ENCODE measurements around the gene GTSF1L. TPM values are rescaled to one million over a fixed set of nuclear protein-coding genes. Genes with fewer than 3 reads are reported as not detected.

Gene GTSF1L
- total and polyA plus RNA-seq, 2 of the 4 experiments (the other 2 are of a cell fraction) = not detected

DNA sequence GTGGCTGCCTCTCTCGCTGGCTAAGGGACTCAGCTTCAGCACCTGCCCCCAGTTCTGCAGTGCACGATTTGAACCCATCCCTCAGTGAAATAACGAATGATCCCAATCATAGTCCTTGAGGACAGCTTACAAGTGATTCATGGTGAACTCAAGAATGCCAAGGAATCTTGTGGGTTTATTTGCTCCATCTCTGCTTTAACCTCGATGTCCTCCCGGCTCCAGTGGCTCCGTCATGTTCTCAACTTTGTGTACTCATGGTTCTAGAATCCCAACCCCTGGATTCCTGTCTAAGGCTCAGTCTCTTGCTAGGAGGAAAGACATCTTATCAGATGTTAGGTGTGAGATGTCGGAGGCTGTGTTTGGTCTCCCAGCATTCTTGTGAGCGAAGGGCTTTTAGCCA, 29.0 kb upstream of the GTSF1L start:
- intact Hi-C loops (cut with micrococcal nuclease) = no loop called here
- POLR2A ChIA-PET (ENCODE audit: unreplicated experiment) = interaction anchor here (0.8 kb wide), 1 partner anchor 139 kb away, joined by 3 read pairs; no protein-coding TSS in a partner anchor
- WGBS, 2 experiments (ENCODE audit: extremely low coverage in 2 of 2, insufficient read length in 1 of 2) = 56% methylated on average over 5 of the region's 8 CpGs; no CpG with 5 or more reads in 1 of the 2 experiments

More for the DNA sequence above, 29.0 kb upstream of the GTSF1L start:
- H2BK120ac ChIP-seq (ENCODE audit: low read depth, low read length) = peak overlapping the region; percentile 97
- CTCF ChIA-PET = interaction anchor here (0.5 kb wide), 1 partner anchor 184 kb away, joined by 3 read pairs; no protein-coding TSS in a partner anchor
- peak overlapping the region; percentile 92 for H2BK5ac ChIP-seq (ENCODE audit: low read depth, low read length, poor library complexity, severe bottlenecking)
- TF ChIP-seq, protein P1, sequence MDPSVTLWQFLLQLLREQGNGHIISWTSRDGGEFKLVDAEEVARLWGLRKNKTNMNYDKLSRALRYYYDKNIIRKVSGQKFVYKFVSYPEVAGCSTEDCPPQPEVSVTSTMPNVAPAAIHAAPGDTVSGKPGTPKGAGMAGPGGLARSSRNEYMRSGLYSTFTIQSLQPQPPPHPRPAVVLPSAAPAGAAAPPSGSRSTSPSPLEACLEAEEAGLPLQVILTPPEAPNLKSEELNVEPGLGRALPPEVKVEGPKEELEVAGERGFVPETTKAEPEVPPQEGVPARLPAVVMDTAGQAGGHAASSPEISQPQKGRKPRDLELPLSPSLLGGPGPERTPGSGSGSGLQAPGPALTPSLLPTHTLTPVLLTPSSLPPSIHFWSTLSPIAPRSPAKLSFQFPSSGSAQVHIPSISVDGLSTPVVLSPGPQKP (IDR thresholded peaks at IDR 0.05; ENCODE audit: borderline replicate concordance, low read depth, low read length) = no peak
- TF ChIP-seq BHLHE40 (IDR thresholded peaks at IDR 0.05; ENCODE audit: low read depth, low read length) (no peak), CHD1 (IDR thresholded peaks at IDR 0.05; ENCODE audit: low read depth, low read length) (no peak), MXI1 (IDR thresholded peaks at IDR 0.05; ENCODE audit: borderline replicate concordance, low read depth, low read length) (no peak), RCOR1 (IDR thresholded peaks at IDR 0.05; ENCODE audit: insufficient replicate concordance, low read length) (no peak), RFX5 (IDR thresholded peaks at IDR 0.05; ENCODE audit: low read depth, low read length) (no peak), CEBPB (IDR thresholded peaks at IDR 0.05; ENCODE audit: low read depth, low read length) (no peak), MAZ (IDR thresholded peaks at IDR 0.05; ENCODE audit: borderline replicate concordance, low read depth, low read length) (no peak), NFE2L2 (IDR thresholded peaks at IDR 0.05; ENCODE audit: low read depth, low read length) (no peak), SMC3 (IDR thresholded peaks at IDR 0.05; ENCODE audit: low read depth, low read length) (no peak), MAFK (IDR thresholded peaks at IDR 0.05; ENCODE audit: low read depth, low read length) (no peak), POLR2A (IDR thresholded peaks at IDR 0.05; ENCODE audit: low read depth, low read length) (no peak)
- TF ChIP-seq, protein P2, sequence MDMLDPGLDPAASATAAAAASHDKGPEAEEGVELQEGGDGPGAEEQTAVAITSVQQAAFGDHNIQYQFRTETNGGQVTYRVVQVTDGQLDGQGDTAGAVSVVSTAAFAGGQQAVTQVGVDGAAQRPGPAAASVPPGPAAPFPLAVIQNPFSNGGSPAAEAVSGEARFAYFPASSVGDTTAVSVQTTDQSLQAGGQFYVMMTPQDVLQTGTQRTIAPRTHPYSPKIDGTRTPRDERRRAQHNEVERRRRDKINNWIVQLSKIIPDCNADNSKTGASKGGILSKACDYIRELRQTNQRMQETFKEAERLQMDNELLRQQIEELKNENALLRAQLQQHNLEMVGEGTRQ (IDR thresholded peaks at IDR 0.05; ENCODE audit: low read depth, low read length) = no peak
- dilution Hi-C loops (cut with HindIII; ENCODE audit: low sequenced_read_pairs, unreplicated experiment) (no loop called here), in situ Hi-C loops (cut with MboI; ENCODE audit: low sequenced_read_pairs) (loop anchor here (10.0 kb wide), 1 partner anchor 159 kb away; the partner anchor contains the start of gene TOX2)
- peak overlapping the region; percentile 90 for H2BK20ac ChIP-seq (ENCODE audit: low read depth, low read length)
- H3K18ac ChIP-seq (ENCODE audit: low read depth, low read length) = peak overlapping the region; percentile 61; the same call in 1 of the 2 replicates
- peak; percentile 4; the same call in 1 of the 2 replicates for ATAC-seq (ENCODE audit: low read depth)
- peak overlapping the region; percentile 7 for H2AK9ac ChIP-seq (replicated peaks; ENCODE audit: low read depth, low read length, poor library complexity)
- H4K20me1 ChIP-seq (ENCODE audit: insufficient read depth, low read length) = no peaks in the 10 kb centered on the region
- peak overlapping the region; percentile 45; the same call in 1 of the 2 replicates for H4K5ac ChIP-seq (ENCODE audit: low read depth, low read length)
- peak overlapping the region; percentile 50; the same call in 1 of the 2 replicates for H3K56ac ChIP-seq (ENCODE audit: extremely low read depth, insufficient read depth, low read length)
- peaks cover 24% of the 10 kb centered on the region for H3K9me1 ChIP-seq (ENCODE audit: insufficient read depth, low read length)
- H4K8ac ChIP-seq (ENCODE audit: low read depth in 2 of 2, low read length in 2 of 2) = peak overlapping the region; percentile 44 to 89; a peak in 3 of 4 replicates
- H3K79me1 ChIP-seq (ENCODE audit: low read depth in 1 of 2, low read length in 2 of 2) = peaks cover 0 to 5% of the 10 kb centered on the region in 2 experiments; a peak in 1 of 4 replicates
- no peak overlapping the region for H3K9ac ChIP-seq (ENCODE audit: low read depth, low read length)
- H3K4ac ChIP-seq (ENCODE audit: low read depth, low read length) = peak overlapping the region; percentile 89
- no peaks in the 10 kb centered on the region for H3K36me3 ChIP-seq (ENCODE audit: control insufficient read depth, insufficient read depth, low read length)
- peak overlapping the region; percentile 93; the same call in 1 of the 2 replicates for H2AK5ac ChIP-seq (ENCODE audit: low read depth, low read length)
- H4K91ac ChIP-seq (ENCODE audit: insufficient read depth, low read depth, low read length) = peak overlapping the region; percentile 92
- H3K27ac ChIP-seq (ENCODE audit: insufficient read depth, low read length) = peak overlapping the region; percentile 27
- H3K4me3 ChIP-seq (ENCODE audit: insufficient read depth, low read depth, low read length) = no peak overlapping the region
- no TSS peak for BruUV-seq (replicated peaks)
- H3K4me1 ChIP-seq (ENCODE audit: control insufficient read depth, insufficient read depth, low read length) = peaks cover 19% of the 10 kb centered on the region
- peak overlapping the region; percentile 80; the same call in 2 of the 3 replicates for H2BK15ac ChIP-seq (ENCODE audit: low read depth, low read length)
- DNase-seq = peak; percentile 74
- H3K27me3 ChIP-seq (ENCODE audit: control insufficient read depth, insufficient read depth, low read length) = no peaks in the 10 kb centered on the region
- H2AFZ ChIP-seq (replicated peaks; ENCODE audit: low read length, poor library complexity) = peak overlapping the region; percentile 71
- peak overlapping the region; percentile 92 for H3K14ac ChIP-seq (replicated peaks; ENCODE audit: low read depth, low read length)
- no peaks in the 10 kb centered on the region for H3K9me3 ChIP-seq (ENCODE audit: control insufficient read depth, insufficient read depth, low read length)
- peak overlapping the region; percentile 70; the same call in 1 of the 2 replicates for H3K23ac ChIP-seq (ENCODE audit: low read depth, low read length)
- peak overlapping the region; percentile 8; the same call in 1 of the 2 replicates for H3K4me2 ChIP-seq (ENCODE audit: low read depth, low read length)

All from IMR-90 (cell line).